ENCODE measurements around the gene MED1. TPM values are rescaled to one million over a fixed set of nuclear protein-coding genes. Genes with fewer than 3 reads are reported as not detected.

The MED1 gene
- polyA plus RNA-seq, 1 donor (not counting 4 experiments of a cell fraction or from before 2014, with no cell fraction given), result 31.1 TPM

DNA sequence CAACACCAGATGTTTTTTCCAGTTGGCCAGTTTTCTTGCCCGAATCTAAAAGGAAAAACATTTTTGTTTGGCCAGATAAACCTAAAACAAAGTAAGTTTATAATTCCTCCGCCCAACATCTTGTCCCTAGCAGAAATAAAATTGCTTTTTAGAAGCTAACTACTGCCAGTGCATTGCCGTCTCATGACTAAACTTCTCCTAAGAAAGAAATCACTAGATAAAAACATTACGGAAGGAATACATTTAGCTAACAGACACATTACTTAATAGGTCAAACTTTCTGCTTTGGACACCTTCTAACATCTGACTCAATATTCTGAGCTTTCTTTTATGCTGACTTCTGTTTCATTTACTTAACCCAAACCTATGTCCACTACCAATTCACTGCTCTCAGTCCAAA, 85.8 kb downstream of the MED1 start:
- Histone ChIP-seq H3K9ac (ENCODE audit: control insufficient read depth, extremely low read depth, insufficient read depth, low read length) (no peak overlapping the region), H4K20me1 (ENCODE audit: control insufficient read depth, extremely low read depth, insufficient read depth, low read length) (no peaks in the 10 kb centered on the region), H3K79me2 (ENCODE audit: control insufficient read depth, insufficient read depth, low read length) (no peaks in the 10 kb centered on the region), H3K27me3 (ENCODE audit: control insufficient read depth, extremely low read depth, insufficient read depth, low read length) (no peaks in the 10 kb centered on the region), H3K4me2 (ENCODE audit: control insufficient read depth, extremely low read depth, insufficient read depth, low read depth, low read length) (no peak overlapping the region), H2AFZ (ENCODE audit: control insufficient read depth, low read length) (no peak overlapping the region), H3K4me3 (ENCODE audit: control insufficient read depth in 2 of 3, extremely low read depth in 1 of 3, insufficient read depth in 2 of 3, low read depth in 1 of 3, low read length in 3 of 3) (no peak overlapping the region), H3K36me3 (ENCODE audit: control insufficient read depth in 2 of 2, extremely low read depth in 1 of 2, insufficient read depth in 2 of 2, low read length in 2 of 2) (no peaks in the 10 kb centered on the region), H3K9me3 (ENCODE audit: control insufficient read depth, low read depth, low read length) (no peaks in the 10 kb centered on the region), H3K9me1 (ENCODE audit: control insufficient read depth, extremely low read depth, insufficient read depth, low read length) (no peaks in the 10 kb centered on the region), H3K4me1 (ENCODE audit: control insufficient read depth, extremely low read depth, insufficient read depth, low read length) (no peaks in the 10 kb centered on the region), H3K27ac (ENCODE audit: control insufficient read depth, insufficient read depth, low read length) (no peak overlapping the region)
- FAIRE-seq, result no peak
- DNase-seq (ENCODE audit: low read depth, low spot score), result no peak
- TF ChIP-seq, protein P1, sequence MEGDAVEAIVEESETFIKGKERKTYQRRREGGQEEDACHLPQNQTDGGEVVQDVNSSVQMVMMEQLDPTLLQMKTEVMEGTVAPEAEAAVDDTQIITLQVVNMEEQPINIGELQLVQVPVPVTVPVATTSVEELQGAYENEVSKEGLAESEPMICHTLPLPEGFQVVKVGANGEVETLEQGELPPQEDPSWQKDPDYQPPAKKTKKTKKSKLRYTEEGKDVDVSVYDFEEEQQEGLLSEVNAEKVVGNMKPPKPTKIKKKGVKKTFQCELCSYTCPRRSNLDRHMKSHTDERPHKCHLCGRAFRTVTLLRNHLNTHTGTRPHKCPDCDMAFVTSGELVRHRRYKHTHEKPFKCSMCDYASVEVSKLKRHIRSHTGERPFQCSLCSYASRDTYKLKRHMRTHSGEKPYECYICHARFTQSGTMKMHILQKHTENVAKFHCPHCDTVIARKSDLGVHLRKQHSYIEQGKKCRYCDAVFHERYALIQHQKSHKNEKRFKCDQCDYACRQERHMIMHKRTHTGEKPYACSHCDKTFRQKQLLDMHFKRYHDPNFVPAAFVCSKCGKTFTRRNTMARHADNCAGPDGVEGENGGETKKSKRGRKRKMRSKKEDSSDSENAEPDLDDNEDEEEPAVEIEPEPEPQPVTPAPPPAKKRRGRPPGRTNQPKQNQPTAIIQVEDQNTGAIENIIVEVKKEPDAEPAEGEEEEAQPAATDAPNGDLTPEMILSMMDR (optimal IDR thresholded peaks at IDR 0.05 in 1 of 3, IDR thresholded peaks at IDR 0.05 in 1 of 3, conservative IDR thresholded peaks at IDR 0.05 in 1 of 3; ENCODE audit: extremely low read depth in 1 of 3, insufficient read depth in 2 of 3, low read length in 3 of 3), result no peak
- TF ChIP-seq EZH2 (IDR thresholded peaks at IDR 0.05; ENCODE audit: low read length), result no peak
- dilution Hi-C loops (cut with MboI; ENCODE audit: extremely low pct_ligation_motif_present, low sequenced_read_pairs), result no loop called here

DNA sequence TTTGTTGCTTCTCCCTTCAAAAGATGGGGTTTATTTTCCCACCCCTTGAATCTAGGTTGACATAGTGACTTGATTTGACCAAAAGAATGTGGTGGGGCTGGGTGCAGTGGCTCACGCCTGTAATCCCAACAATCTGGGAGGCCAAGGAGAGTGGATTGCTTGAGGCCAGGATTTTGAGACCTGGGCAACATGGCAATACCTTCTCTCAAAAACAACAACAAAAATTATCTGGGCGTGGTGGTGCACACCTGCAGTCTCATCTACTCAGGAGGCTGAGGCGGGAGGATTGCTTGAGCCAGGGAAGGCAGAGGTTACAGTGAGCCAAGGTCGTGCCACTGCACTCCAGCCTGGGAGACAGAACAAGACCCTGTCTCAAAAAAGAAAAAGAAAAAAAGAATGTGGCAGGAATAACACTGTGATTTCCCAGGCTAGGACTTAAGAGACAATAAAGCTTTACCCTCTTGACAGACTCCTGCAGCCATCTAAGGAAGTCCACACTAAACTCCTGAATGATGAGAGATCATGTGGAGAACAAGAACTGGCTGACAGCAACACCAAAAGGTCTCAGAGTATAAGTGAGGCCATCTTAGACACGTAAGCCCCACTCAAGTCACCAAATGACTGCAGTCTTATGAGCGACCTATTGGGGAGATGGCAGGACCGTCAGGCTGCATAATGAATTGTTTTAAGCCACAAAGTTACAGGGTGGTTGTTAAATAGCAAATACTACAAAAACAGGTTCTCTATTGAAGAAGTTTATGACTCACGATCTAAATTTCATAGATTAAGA, 86.6 kb downstream of the MED1 start:
- TF ChIP-seq, protein P1 (optimal IDR thresholded peaks at IDR 0.05 in 1 of 3, IDR thresholded peaks at IDR 0.05 in 1 of 3, conservative IDR thresholded peaks at IDR 0.05 in 1 of 3; ENCODE audit: extremely low read depth in 1 of 3, insufficient read depth in 2 of 3, low read length in 3 of 3), result no peak
- no peak for TF ChIP-seq EZH2 (IDR thresholded peaks at IDR 0.05; ENCODE audit: low read length)
- Histone ChIP-seq H3K9me1 (ENCODE audit: control insufficient read depth, extremely low read depth, insufficient read depth, low read length) (no peaks in the 10 kb centered on the region), H4K20me1 (ENCODE audit: control insufficient read depth, extremely low read depth, insufficient read depth, low read length) (no peaks in the 10 kb centered on the region), H3K9ac (ENCODE audit: control insufficient read depth, extremely low read depth, insufficient read depth, low read length) (no peak overlapping the region), H2AFZ (ENCODE audit: control insufficient read depth, low read length) (no peak overlapping the region), H3K79me2 (ENCODE audit: control insufficient read depth, insufficient read depth, low read length) (no peaks in the 10 kb centered on the region), H3K4me1 (ENCODE audit: control insufficient read depth, extremely low read depth, insufficient read depth, low read length) (no peaks in the 10 kb centered on the region), H3K4me3 (ENCODE audit: control insufficient read depth in 2 of 3, extremely low read depth in 1 of 3, insufficient read depth in 2 of 3, low read depth in 1 of 3, low read length in 3 of 3) (no peak overlapping the region), H3K4me2 (ENCODE audit: control insufficient read depth, extremely low read depth, insufficient read depth, low read depth, low read length) (no peak overlapping the region), H3K9me3 (ENCODE audit: control insufficient read depth, low read depth, low read length) (no peaks in the 10 kb centered on the region), H3K27ac (ENCODE audit: control insufficient read depth, insufficient read depth, low read length) (no peak overlapping the region), H3K27me3 (ENCODE audit: control insufficient read depth, extremely low read depth, insufficient read depth, low read length) (no peaks in the 10 kb centered on the region), H3K36me3 (ENCODE audit: control insufficient read depth in 2 of 2, extremely low read depth in 1 of 2, insufficient read depth in 2 of 2, low read length in 2 of 2) (no peaks in the 10 kb centered on the region)
- dilution Hi-C loops (cut with MboI; ENCODE audit: extremely low pct_ligation_motif_present, low sequenced_read_pairs), result no loop called here
- no peak for DNase-seq (ENCODE audit: low read depth, low spot score)
- FAIRE-seq, result no peak
